Measurements from ENCODE around the gene SLC12A1.

SLC12A1 gene

DNA sequence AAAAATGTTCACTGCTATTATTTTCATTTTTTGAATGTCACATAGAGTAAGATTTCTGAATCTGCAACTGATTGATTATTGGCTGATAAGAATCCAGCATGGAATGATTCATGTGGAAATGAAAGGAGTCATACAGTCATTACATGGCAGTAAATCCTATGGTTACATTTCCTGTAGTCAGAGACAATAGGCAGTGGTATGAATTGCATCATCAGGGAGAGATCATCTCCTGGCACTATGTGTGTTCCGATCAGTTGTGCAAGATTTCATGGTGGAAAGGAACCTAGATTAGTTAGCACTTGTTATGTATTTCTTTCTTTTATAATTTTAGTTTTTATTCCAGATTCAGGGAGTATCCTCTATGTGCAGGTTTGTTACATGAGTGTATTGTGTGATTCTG lies 38.8 kb downstream of the SLC12A1 start:
- DNase-seq: no peak

DNA sequence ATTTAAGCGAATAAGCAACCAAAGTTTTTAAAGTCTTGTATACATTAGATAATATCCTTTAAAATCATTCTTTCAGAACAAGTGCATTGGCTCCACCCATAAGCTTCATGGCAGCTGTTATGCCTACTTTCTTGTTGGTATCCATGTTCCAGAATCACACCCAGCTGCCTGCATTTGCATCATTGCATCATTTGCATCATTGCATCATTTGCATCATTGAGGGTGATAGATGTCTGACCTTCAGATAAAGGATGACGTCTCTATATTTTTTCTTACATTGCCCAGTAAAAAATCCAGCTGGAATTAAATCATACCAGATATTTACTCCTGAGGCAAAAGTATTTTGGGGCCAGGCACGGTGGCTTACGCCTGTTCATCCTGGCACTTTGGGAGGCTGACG lies 42.3 kb downstream of the SLC12A1 start:
- DNase-seq: no peak

DNA sequence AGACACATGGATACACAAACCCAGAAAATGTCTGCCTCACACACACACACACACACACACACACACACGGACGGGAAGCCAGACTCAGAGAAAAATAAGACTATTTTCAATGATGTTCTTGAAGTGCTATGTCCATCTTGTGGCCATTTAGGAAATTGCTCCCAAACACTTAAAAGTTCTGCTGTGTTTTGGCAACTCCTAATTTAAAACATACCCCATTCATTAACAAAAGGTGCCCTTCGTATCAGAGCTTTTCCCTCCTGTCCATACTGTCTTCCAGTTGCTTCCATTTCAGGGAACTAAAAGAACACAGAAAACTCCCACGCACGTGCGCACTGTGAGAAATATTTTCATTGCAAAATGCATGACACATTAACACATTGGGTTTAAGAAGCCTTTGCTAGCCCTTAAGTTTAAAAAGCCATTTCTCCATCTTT lies 44.6 kb downstream of the SLC12A1 start:
- DNase-seq: peak; percentile 34

DNA sequence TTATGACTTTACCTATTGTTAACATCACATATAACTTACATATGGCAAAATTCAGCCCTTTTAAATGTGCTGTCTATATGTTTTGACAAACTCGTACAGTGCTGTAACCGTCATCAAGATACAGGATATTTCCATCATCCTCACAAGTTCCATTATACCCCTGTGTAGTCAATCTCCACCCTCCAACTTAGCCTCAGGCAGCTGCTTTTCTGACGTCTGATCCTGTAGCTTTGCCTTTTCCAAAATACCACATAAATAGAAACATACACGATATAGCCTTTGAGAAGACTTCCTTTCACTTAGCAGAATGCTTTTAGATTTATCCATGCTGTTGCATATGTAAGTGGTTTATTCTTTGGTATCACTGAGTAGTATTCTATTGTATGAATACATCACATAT lies 47.1 kb downstream of the SLC12A1 start:
- DNase-seq: no peak

DNA sequence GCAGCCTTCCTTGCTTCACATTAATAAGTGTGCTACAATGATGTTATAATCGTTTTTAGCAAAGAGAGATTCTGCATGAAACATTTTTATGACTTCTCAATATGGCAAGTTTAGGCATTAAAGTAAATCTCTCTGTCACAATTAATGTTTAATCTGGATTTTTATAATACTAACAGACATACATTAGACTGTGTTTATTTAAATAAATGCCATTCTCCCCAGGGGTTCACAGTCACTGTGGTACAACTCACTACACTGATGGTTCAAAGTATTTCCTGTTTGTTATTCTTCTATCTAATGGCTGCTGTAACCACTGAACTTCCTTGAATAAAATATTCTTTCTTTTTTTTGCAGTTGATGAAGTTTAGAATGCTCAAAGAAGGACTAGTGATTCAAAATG lies 59.0 kb downstream of the SLC12A1 start:
- DNase-seq: no peak

DNA sequence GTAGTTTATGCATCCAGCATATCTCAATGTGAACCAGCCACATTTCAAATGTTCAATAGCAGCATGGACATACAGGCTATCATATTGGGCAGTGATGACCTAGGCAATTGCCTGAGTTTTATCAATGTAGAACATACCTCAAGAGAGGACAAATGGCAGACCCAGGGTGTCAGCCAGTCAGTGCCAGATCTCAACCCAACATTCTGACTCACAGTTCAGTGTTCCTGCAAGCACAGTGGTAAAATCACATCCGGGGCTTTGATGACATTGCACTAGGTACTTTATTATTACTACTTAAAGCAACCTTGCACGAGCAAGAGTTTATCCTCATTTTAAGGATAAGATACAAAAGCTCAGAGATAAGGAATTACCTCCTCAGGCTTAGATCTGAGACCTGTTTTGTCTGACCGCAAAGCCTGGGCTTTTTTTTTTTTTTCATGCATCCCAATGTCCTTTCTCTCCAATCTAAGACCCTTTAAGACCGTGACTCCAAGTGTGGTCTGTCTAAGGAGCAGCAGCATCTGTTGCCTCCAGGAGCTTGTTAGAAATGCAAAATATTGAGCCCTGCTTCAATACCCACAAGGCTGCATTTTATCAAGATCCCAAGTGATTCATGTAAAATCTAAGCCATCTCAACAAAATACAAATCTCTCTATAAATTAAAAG lies 60.1 kb downstream of the SLC12A1 start:
- no peak for DNase-seq

DNA sequence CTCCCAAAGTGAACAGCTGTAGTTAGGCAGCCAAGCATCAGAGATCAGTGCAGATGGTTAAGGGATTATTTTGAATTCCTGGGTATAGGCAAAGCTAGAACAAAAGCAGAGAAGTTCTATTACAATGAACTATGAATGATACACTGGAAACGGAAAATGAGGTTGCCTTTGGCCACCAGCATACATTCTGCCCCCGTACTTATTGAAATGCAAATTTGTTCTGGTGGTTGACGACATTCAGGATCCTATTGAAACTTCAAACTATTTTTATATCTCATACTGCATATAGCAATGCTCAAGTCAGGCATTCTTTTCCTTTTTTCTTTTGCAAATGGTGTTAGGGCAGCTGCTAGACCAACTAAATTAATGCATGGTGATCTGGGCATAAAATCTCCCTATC lies 61.7 kb downstream of the SLC12A1 start:
- DNase-seq: no peak

DNA sequence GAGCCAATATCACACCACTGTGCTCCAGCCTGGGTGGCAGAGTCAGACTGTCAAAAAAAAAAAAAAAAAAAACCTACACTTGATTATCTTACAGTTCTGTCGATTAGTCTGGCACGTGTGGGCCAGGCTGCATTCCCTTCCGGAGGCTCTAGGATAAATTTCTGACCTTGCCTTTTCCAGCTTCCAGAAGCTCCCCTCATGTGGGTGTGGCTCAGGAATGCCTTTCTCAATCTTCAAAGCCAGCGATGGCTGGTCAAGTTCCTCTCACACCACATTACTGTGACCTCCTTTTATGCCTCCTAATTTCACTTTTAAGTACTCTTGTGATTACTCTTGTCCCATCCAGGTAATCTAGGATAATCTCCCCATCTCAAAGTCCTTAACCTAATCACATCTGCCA lies 66.9 kb downstream of the SLC12A1 start:
- DNase-seq: no peak

DNA sequence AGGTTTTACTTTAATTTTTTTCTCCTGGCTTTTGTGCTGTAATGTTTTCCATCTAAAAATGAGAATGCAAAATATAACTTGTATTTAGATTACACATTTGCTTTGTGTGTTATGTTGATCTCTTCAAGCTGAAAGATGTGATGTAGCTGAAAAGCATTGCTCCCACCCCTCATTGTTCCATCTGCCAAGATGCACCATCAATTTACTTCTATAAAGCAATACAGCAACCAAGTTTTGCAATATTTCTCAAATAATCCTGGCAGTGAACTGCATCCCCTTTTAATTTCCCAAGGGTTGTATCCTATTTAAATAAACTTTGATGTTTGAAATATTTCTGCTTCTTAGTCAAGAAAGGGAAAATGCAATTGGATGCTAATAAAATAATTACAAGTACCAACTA lies 72.6 kb downstream of the SLC12A1 start:
- no peak for DNase-seq

DNA sequence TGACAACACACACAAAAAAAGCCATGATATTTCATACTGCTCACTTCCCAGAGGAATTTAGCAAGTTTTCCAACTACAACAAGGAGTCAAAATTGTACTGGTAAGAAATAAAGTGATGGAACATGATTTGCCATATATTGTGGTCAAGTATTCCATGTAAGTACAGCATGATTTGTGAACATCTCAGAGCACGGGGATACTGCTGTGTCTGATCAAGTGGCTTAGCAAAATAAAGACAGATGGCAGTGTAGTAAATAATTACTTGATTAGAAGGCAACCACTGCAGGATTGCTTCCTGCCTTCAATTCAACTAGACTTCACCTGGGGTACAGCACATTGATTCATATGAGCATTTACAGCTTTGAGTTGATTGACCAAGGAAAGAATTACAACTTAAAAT lies 73.5 kb downstream of the SLC12A1 start:
- peak; percentile 58 for DNase-seq

DNA sequence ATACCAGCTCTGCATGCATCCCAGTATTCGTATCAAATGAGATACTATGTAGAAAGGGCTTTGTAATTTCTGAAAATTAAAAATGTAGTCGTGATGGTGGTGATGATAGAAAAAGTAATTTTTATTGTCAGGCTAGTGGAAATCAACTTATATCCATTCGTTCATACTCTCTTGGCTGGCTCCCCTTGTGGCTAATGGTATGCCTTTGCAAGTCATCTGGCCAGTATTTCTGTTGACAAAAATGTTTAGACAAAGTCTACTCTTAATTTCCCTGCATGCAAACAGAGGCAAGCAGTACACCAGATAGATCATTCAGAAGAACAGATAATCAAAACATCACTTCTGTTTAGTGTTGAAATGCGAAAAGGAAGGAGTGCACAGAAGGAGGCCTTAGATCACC lies 75.6 kb downstream of the SLC12A1 start:
- no peak for DNase-seq

DNA sequence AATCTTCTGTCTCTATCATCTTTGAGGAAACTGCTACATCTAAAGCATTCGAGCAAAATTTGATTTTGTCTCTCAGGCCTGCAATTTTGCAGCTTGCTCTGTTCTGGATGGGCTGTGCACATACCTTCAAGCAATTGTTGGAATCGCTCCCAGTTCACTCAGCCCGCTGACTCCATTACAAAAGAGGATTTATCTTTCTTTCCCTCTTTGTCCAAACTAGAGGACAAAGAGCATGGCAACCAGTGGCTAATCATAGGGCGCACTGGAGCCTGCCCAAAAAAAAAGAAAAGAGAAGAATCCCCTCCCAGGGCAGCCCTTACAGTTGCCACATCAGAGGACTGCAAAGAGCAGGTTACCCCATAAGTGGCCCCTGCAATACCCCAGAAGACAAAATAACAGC lies 76.1 kb downstream of the SLC12A1 start:
- DNase-seq: no peak

DNA sequence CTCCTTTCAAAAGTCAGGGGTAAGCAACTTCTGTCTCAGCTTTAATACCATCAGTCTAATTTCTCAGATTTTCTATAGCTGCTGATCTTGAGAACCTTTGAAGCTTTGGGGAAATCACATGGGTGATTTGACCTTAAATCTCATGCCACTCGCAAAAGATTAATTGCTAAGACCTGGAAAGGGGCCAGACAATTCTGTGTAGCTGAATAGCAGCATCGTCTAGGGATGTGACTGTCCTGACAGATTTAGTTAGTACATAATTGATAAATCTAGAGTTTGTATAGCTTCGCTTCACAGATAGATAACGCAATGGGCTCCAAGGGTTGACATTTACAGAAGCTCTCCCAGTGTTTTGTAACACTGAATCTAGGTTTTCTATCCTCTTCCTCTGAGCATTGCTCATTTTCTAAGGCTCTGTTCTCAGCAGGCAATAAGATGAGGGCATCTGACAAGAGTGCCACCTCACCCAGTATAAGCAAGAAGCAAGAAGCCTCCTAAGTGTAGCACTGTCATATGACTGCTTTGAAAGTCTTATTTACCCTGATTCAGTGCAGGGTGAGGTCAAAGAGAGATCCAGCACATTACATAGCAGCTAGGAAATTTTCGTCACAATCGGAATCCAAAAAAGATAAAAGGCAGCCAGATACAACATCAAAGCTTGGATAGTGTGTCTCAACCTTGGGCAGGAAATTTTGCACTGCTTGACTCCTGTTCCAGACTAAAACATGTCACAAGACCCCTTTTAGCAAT lies 77.5 kb downstream of the SLC12A1 start:
- DNase-seq: peak; percentile 14

DNA sequence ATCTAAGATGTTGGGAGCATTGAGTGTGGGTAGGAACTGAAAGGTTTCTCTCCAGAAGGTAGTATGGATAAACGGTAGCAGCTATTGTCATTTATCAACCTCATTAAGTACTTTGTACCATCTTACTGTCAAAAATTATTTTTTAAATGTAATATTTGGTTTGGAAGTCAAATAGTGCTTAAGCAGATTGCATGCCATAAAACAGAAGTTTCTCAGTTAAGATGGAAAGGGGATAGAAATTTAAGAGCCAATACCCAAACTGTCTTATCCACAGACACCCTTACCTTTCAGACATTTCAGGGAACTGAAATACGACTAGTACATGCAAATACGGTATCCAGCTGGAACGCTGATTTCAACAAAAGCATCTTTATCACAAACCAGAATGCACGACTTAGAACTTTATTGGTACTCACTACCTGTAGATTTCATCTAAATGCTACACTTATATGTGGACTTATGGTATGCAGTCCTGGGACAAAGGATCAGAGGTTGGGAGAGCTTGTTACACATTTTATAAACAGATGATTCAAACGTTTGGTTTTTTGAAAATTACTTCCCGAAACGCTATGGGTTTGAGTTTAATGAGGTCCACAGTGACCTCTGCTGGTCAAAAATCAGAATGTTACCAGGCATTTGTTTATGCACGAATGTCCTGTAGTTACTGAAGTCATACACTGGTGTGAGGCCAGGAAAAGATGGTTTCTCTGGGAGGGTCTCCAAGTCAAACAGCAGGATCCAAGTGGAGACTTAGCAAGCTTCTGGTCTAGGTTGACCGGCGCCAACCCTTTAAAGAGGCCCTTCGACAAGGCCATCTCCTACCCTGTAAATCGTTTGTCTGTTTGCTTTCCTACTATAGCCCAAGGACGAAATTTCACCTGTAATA lies 79.5 kb downstream of the SLC12A1 start:
- peak; percentile 41 for DNase-seq

DNA sequence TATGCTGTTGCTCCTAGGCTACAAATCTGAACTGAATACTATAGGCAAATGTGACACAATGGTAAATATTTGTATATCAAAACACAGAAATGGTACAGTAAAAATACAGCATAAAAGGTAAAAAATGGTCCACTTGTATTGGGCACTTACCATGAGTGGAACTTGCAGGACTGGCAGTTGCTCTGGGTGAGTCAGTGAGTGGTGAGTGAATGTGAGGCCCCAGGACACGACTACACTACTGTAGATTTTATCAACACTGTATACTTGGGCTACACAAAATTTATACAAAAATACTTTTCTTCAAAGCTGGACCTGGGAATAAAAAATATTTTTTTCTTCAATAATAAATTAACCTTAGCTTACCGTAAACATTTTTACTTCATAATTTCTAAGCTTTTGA lies 83.5 kb downstream of the SLC12A1 start:
- DNase-seq: no peak

DNA sequence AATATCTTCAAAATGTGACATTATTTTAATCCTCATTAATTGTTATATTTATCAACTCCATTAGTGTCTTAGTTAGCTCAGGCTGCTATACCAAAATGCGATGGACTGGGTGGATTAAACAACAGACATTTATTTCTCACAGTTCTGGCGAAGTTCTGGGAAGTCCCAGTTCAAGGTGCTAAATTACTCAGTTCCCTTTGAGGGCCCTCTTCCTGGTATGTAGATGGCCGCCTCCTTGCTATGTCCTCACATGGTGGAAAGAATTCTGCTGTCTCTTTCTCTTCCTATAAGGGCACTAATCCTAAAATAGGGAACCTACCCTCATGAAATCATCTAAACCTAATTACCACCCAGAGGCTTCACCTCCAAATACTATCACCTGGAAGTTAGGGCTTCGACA lies 86.4 kb downstream of the SLC12A1 start:
- DNase-seq: no peak

DNA sequence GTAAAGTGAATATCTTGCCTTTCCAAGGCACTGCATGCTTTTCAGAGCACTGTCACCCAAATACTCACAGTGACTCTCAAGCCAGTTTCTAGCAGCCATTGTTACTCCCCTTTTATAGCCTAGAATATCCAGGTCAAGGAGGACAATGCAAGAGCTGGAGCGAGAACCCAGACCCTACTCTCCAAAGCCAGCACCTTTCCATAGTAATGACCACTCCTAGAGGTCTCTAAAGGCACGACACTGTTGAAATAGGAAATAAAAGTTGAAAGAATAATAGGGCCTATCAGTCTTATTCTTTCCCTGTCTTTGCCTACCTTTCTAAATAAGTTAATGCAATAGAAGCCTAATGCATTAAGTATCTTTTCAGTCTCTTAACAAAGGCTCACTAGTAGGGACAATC lies 91.6 kb downstream of the SLC12A1 start:
- no peak for DNase-seq

DNA sequence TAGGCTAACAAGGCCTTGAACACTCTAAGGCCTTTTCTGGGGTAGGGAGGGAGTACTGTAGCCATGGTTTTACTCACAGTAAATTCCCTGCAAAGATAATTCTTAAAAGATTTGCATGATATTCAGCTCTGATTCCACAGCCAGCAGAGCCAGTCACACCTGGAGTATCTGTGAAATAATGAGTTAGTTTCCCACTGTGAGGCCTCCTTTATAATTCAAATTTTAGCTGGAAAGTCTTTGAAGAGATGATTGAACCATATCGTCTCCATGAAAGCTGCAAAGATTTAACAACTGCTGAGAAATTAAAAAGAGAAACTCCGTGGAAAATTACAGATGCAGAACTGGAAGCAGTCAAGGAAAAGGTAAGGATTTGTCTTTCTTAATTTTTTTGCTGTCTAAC lies 92.8 kb downstream of the SLC12A1 start:
- DNase-seq: no peak

DNA sequence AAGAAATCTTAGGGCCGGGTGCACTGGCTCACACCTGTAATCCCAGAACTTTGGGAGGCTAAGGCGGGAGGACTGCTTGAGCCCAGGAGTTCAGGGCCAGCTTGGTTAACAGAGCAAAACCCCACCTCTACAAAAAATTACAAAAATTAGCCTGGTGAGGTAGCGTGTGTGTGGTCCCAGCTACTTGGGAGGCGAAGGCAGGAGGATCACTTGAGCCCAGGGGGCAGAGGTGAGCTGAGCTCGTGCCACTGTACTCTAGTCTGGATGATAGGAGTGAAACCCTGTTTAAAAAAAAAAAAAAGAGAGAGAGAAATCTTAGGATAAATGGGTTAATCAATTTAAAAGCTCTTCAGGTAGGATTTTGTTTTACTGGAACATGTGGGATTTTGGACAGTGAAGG lies 93.9 kb downstream of the SLC12A1 start:
- no peak for DNase-seq

DNA sequence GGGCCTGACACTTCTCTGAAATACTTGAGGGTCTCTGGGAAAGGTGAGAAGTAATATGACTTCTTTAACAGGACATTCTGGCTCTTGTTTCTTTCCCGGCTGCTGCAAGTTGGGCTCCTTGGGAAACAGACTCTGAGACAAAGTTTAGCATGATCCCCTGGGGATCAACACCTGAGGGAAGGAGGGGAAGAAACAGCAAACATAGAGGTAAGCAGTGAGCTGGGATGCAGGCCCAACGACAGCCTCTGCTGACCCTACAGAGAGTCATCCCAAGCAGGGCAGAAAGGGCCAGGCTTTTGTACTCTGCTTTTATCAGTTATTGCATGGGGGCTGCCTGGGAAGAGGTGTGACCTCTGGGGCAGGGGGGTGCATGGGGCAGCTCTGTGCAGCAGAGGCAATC lies 98.3 kb downstream of the SLC12A1 start:
- DNase-seq: no peak

DNA sequence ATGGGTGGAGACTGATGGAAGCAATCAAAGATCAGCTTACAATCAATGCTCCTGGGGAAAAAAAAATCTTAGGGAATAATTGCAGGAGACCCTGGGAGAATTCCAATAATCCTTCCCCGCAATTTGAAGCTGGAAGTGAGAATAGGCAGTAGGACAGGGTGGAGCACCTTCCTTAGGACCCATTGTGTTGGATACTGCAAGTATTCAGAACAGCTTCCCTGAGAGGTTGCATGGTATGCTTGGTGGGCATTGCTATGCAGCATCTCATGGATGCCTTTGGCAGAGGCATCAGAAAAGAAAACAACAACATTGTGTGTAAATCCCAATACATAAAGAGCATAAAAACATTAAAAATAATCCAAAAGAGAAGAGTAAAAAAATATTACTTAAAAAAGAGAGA lies 100.5 kb downstream of the SLC12A1 start:
- no peak for DNase-seq

DNA sequence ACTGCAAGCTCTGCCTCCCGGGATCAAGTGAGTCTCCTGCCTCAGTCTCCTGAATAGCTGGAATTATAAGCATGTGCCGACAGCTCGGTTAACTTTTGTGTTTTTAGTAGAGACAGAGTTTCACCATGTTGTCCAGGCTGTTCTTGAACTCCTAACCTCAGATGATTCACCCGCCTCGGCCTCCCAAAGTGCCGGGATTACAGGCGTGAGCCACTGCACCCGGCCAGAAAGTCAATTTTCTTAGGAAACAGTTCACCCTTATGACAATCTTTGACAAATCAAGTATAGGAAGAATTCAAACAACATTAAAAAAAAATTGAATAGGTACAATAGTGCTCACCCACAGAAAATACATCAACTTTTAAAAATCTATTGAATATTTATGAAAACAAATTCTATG lies 101.5 kb downstream of the SLC12A1 start:
- no peak for DNase-seq

DNA sequence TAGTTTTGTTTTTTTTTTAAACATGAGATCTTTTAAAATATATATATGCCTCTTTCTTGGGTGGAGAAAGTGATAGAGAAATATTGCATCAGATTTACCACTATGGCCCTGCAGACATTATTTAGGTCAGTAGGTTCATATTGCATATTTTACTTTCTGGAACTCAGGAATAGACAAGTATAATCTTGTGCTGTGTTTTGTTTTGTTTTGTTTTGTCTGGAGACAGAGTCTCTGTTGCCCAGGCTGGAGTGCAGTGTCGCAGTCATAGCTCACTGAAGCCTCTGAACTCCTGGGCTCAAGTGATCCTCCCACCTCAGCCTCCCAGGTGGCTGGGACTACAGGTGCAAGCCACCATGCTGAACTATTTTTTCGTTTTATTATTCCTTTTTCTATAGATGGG lies 103.6 kb downstream of the SLC12A1 start:
- no peak for DNase-seq

DNA sequence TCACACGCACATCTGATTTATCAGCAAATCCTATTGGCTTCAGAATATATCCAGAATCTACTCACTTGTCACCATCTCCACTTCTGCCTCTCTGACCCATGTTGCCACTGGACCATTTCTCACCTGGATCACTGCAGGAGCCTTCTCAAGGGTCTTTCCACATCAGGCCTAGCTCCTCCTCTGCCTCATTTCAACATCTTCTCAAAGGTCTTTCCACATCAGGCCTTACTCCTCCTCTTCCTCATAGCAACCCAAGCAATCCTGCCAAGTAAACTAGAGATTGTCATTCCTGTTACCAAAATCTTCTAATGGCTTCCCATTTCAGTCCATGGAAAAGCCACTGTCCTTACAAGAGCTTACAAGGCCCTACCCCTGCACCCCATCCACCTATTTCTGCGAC lies 107.1 kb downstream of the SLC12A1 start:
- DNase-seq: no peak

Measured in NCI-H2171 (cell line).